Neural progenitor cell (in vitro differentiated cells): ENCODE measurements around the gene PSEN1. TPM values are rescaled to one million over a fixed set of nuclear protein-coding genes. Genes with fewer than 3 reads are reported as not detected.

ENCODE experiments used
- DNase-seq: peaks from one replicate; pipeline ENCODE4 v3.0.0-alpha.2; 2016; ENCODE audit warnings: low spot score
- H2AFZ ChIP-seq: fragments of 200-600 bp; sonication (generic); replicated peaks from 2 replicates; pipeline ENCODE4 v1.6.1; 2016; ENCODE audit warnings: antibody characterized with exemption
- H3F3A ChIP-seq: fragments of 200-600 bp; sonication (generic); 2 replicates; pipeline ENCODE4 v1.6.1; 2016; ENCODE audit warnings: antibody characterized with exemption, low read depth
- H3K27ac ChIP-seq: fragments of 200-600 bp; sonication (generic); 2 replicates; pipeline ENCODE4 v1.5.1; 2016; ENCODE audit warnings: mild to moderate bottlenecking
- H3K27me3 ChIP-seq: fragments of 200-600 bp; sonication (generic); 2 replicates; pipeline ENCODE4 v1.6.1; 2016; ENCODE audit warnings: mild to moderate bottlenecking, moderate library complexity
- H3K36me3 ChIP-seq: fragments of 200-600 bp; sonication (generic); 2 replicates; pipeline ENCODE4 v1.5.1; 2016
- H3K4me1 ChIP-seq: fragments of 200-600 bp; sonication (generic); 2 replicates; pipeline ENCODE4 v1.6.1; 2016; ENCODE audit warnings: mixed run types
- H3K4me2 ChIP-seq: fragments of 200-600 bp; sonication (generic); 2 replicates; pipeline ENCODE4 v1.6.1; 2016
- H3K4me3 ChIP-seq: fragments of 200-600 bp; sonication (generic); 2 replicates; pipeline ENCODE4 v1.5.1; 2016
- H3K79me2 ChIP-seq: fragments of 200-600 bp; sonication (generic); 2 replicates; pipeline ENCODE4 v1.6.1; 2016; ENCODE audit warnings: low read depth
- H3K9ac ChIP-seq: fragments of 200-600 bp; sonication (generic); 2 replicates; pipeline ENCODE4 v1.6.1; 2016
- H3K9me3 ChIP-seq: fragments of 200-600 bp; sonication (generic); 2 replicates; pipeline ENCODE4 v1.5.1; 2016; ENCODE audit warnings: low read depth
- H4K20me1 ChIP-seq: fragments of 200-600 bp; sonication (generic); 2 replicates; pipeline ENCODE4 v1.6.1; 2016; ENCODE audit warnings: low read depth
- H3K27ac Mint-ChIP-seq: 3 replicates; pipeline ENCODE4 v1.8.0; 2021; ENCODE audit warnings: mixed read lengths
- H3K27me3 Mint-ChIP-seq: 2 replicates; pipeline ENCODE4 v1.8.0; 2022; ENCODE audit warnings: low read depth, mild to moderate bottlenecking, inconsistent platforms, moderate library complexity, mixed read lengths; ENCODE audit not compliant: insufficient read depth
- H3K36me3 Mint-ChIP-seq: 3 replicates; pipeline ENCODE4 v1.8.0; 2021; ENCODE audit warnings: mixed read lengths
- H3K4me1 Mint-ChIP-seq: 3 replicates; pipeline ENCODE4 v1.8.0; 2021; ENCODE audit warnings: mixed read lengths
- H3K4me3 Mint-ChIP-seq: 3 replicates; pipeline ENCODE4 v1.8.0; 2021; ENCODE audit warnings: mild to moderate bottlenecking, moderate library complexity, mixed read lengths
- H3K9me3 Mint-ChIP-seq: 3 replicates; pipeline ENCODE4 v1.8.0; 2020; ENCODE audit warnings: mixed read lengths
- EZH2 ChIP-seq: fragments of 200-600 bp; sonication (generic); IDR thresholded peaks from 2 replicates; pipeline ENCODE4 v1.6.1; 2017; ENCODE audit warnings: antibody characterized with exemption, mild to moderate bottlenecking, moderate library complexity
- EZH2phosphoT487 ChIP-seq: fragments of 200-600 bp; sonication (generic); IDR thresholded peaks from 2 replicates; pipeline ENCODE4 v1.6.1; 2017; ENCODE audit warnings: antibody characterized with exemption
- total RNA-seq: library from RNA; depleted of rRNA; stranded (reverse); fragments of >200 nt; gene quantifications from 2 replicates; pipeline ENCODE4 v1.2.3, GENCODE V29; 2015; ENCODE audit warnings: low replicate concordance
- TF ChIP-seq, protein P1 (sequence below): fragments of 200-600 bp; sonication (generic); IDR thresholded peaks from 2 replicates; pipeline ENCODE4 v1.5.1; 2017; ENCODE audit warnings: antibody characterized with exemption, mild to moderate bottlenecking

Gene PSEN1
- total RNA-seq, 1 donor from 2014 or later = 80.5 TPM

DNA sequence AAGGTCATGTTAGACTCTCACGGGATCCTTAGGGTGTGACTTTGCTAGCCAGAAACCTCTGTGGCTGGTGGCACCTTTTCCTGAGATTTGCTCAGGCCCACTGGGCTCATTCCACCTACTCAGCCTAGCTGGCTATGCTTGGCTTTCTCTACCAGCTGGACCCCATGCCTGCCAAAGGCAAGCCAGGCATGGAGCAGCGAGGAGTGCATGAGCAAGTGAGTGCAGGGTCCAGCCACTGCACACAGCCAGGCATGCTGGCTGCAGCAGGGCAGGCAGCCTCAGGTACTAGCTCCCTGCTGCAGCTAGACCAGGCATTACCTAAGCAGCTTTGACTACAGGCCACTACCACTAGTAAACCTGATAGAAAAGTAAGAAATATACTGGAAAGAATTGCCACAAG lies 71.3 kb downstream of the PSEN1 start:
- no peak for DNase-seq
- H3K79me2 ChIP-seq = no peaks in the 10 kb centered on the region
- Mint-ChIP-seq H3K36me3 (peaks cover 39% of the 10 kb centered on the region), H3K4me1 (no peaks in the 10 kb centered on the region), H3K9me3 (no peaks in the 10 kb centered on the region), H3K4me3 (no peak overlapping the region), H3K27me3 (no peaks in the 10 kb centered on the region), H3K27ac (no peak overlapping the region)
- H3K27ac ChIP-seq = no peak overlapping the region
- H3K36me3 ChIP-seq = peaks cover 14% of the 10 kb centered on the region
- TF ChIP-seq EZH2 (no peak), EZH2phosphoT487 (no peak)
- TF ChIP-seq, protein P1, sequence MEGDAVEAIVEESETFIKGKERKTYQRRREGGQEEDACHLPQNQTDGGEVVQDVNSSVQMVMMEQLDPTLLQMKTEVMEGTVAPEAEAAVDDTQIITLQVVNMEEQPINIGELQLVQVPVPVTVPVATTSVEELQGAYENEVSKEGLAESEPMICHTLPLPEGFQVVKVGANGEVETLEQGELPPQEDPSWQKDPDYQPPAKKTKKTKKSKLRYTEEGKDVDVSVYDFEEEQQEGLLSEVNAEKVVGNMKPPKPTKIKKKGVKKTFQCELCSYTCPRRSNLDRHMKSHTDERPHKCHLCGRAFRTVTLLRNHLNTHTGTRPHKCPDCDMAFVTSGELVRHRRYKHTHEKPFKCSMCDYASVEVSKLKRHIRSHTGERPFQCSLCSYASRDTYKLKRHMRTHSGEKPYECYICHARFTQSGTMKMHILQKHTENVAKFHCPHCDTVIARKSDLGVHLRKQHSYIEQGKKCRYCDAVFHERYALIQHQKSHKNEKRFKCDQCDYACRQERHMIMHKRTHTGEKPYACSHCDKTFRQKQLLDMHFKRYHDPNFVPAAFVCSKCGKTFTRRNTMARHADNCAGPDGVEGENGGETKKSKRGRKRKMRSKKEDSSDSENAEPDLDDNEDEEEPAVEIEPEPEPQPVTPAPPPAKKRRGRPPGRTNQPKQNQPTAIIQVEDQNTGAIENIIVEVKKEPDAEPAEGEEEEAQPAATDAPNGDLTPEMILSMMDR = no peak
- no peaks in the 10 kb centered on the region for H3K9me3 ChIP-seq
- H4K20me1 ChIP-seq = no peaks in the 10 kb centered on the region
- H3K4me3 ChIP-seq = no peak overlapping the region
- no peaks in the 10 kb centered on the region for H3K27me3 ChIP-seq
- H2AFZ ChIP-seq = no peak overlapping the region
- no peak overlapping the region for H3K9ac ChIP-seq
- no peak overlapping the region for H3K4me2 ChIP-seq
- H3F3A ChIP-seq = no peaks in the 10 kb centered on the region
- H3K4me1 ChIP-seq = no peaks in the 10 kb centered on the region

- Mint-ChIP-seq H3K27ac (no peak overlapping the region), H3K27me3 (no peaks in the 10 kb centered on the region), H3K9me3 (no peaks in the 10 kb centered on the region), H3K4me3 (no peak overlapping the region), H3K36me3 (peaks cover 43% of the 10 kb centered on the region), H3K4me1 (no peaks in the 10 kb centered on the region)
- no peaks in the 10 kb centered on the region for H4K20me1 ChIP-seq
- no peak overlapping the region for H2AFZ ChIP-seq
- H3K27ac ChIP-seq = no peak overlapping the region
- TF ChIP-seq EZH2 = no peak
- TF ChIP-seq, protein P1 = no peak
- no peak for TF ChIP-seq EZH2phosphoT487
- H3K4me1 ChIP-seq = no peaks in the 10 kb centered on the region
- no peaks in the 10 kb centered on the region for H3K9me3 ChIP-seq
- no peak overlapping the region for H3K4me2 ChIP-seq
- H3K9ac ChIP-seq = no peak overlapping the region
- H3K27me3 ChIP-seq = no peaks in the 10 kb centered on the region
- no peaks in the 10 kb centered on the region for H3F3A ChIP-seq
- H3K4me3 ChIP-seq = no peak overlapping the region
- peaks cover 14% of the 10 kb centered on the region for H3K36me3 ChIP-seq
- DNase-seq = no peak
- H3K79me2 ChIP-seq = no peaks in the 10 kb centered on the region
Observed at GRCh38 chr14:73208390-73208789, 72.1 kb downstream of the PSEN1 start.

DNA sequence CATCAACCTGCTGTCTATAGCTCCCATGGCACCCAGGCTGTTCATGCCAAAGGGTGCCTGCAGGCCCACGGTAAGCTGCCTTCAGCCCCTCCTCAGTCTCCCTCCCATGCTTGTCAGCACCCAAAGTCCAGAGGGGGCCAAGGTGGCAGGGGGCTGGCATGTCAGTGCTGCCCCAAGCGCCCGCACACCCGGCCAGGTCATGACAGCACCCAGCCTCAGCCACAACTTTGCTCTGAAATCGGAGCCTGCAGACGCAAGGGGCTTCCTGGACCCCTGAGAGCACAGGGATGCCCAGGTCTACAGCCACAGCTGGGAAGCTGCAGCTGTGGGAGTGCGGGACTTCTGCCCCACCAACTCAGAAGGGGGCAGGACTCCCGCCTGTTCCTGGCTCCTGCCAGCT lies 72.5 kb downstream of the PSEN1 start:
- H3K4me1 ChIP-seq = no peaks in the 10 kb centered on the region
- no peak overlapping the region for H3K4me3 ChIP-seq
- H3K9me3 ChIP-seq = no peaks in the 10 kb centered on the region
- H4K20me1 ChIP-seq = no peaks in the 10 kb centered on the region
- no peak overlapping the region for H2AFZ ChIP-seq
- TF ChIP-seq EZH2 = no peak
- no peak for TF ChIP-seq EZH2phosphoT487
- TF ChIP-seq, protein P1 = no peak
- no peak for DNase-seq
- no peaks in the 10 kb centered on the region for H3K79me2 ChIP-seq
- Mint-ChIP-seq H3K36me3 (peaks cover 44% of the 10 kb centered on the region), H3K4me3 (no peak overlapping the region), H3K27me3 (no peaks in the 10 kb centered on the region), H3K4me1 (no peaks in the 10 kb centered on the region), H3K9me3 (no peaks in the 10 kb centered on the region), H3K27ac (no peak overlapping the region)
- H3K27me3 ChIP-seq = no peaks in the 10 kb centered on the region
- no peak overlapping the region for H3K4me2 ChIP-seq
- H3K36me3 ChIP-seq = peaks cover 14% of the 10 kb centered on the region
- H3F3A ChIP-seq = no peaks in the 10 kb centered on the region
- H3K27ac ChIP-seq = no peak overlapping the region
- H3K9ac ChIP-seq = no peak overlapping the region
